GM21423 (cell line): ENCODE measurements around the gene GLTP.
A peak's percentile ranks its signal among the peaks of the same experiment; 100 is the strongest.
"Not testable (repeated sequence)": the region's sequence is repeated elsewhere in the genome, so short reads cannot be mapped to it uniquely, and the experiment has no call there.

Experiments used
- ATAC-seq: cut with Tn5 transposase; IDR thresholded peaks from one replicate; pipeline ENCODE4 v1.9.1; 2021; ENCODE audit warnings: mild to moderate bottlenecking, moderate library complexity; ENCODE audit not compliant: unreplicated experiment

The GLTP gene

GRCh38 chr12:109905301-109905700 lies 25.0 kb upstream of the GLTP start:
- ATAC-seq = no peak

GRCh38 chr12:109902891-109903418 lies 22.6 kb upstream of the GLTP start:
- ATAC-seq = no peak

GRCh38 chr12:109900752-109901580 lies 20.6 kb upstream of the GLTP start:
- ATAC-seq = no peak

- peak; percentile 72 for ATAC-seq
These were observed 19.7 kb upstream of the GLTP start, which contains the start of gene TCHP for GRCh38 chr12:109899783-109900751. TCHP (plus strand) TSS chr12:109900274; CDS start chr12:109903027, 2,753 bp downstream.

GRCh38 chr12:109899345-109899744 lies 19.0 kb upstream of the GLTP start:
- ATAC-seq = not testable (repeated sequence)

- ATAC-seq = no peak
These were observed 16.7 kb upstream of the GLTP start for GRCh38 chr12:109897029-109897428.

- no peak for ATAC-seq
These were observed 15.8 kb upstream of the GLTP start for GRCh38 chr12:109896188-109896587.

GRCh38 chr12:109894939-109895338 lies 14.6 kb upstream of the GLTP start:
- ATAC-seq = no peak

GRCh38 chr12:109893261-109893995 lies 13.1 kb upstream of the GLTP start:
- no peak for ATAC-seq

- peak; percentile 61 for ATAC-seq
These were observed 12.4 kb upstream of the GLTP start for GRCh38 chr12:109892748-109893147.

- no peak for ATAC-seq
These were observed 11.9 kb upstream of the GLTP start for GRCh38 chr12:109892165-109892715.

- ATAC-seq = not testable (repeated sequence)
These were observed 11.4 kb upstream of the GLTP start for GRCh38 chr12:109891731-109892130.

- no peak for ATAC-seq
These were observed 10.4 kb upstream of the GLTP start for GRCh38 chr12:109890620-109891170.

GRCh38 chr12:109888179-109889020 lies 8.1 kb upstream of the GLTP start:
- ATAC-seq = no peak

GRCh38 chr12:109885616-109886015 lies 5.3 kb upstream of the GLTP start:
- ATAC-seq = no peak

GRCh38 chr12:109883461-109883860 lies 3.1 kb upstream of the GLTP start:
- no peak for ATAC-seq

GRCh38 chr12:109881752-109882151 lies 1.4 kb upstream of the GLTP start:
- no peak for ATAC-seq

- no peak for ATAC-seq
These were observed 597 bp upstream of the GLTP start for GRCh38 chr12:109880938-109881337.
